ENCODE measurements around the gene YBX1. TPM values are rescaled to one million over a fixed set of nuclear protein-coding genes. Genes with fewer than 3 reads are reported as not detected.
"Not testable (repeated sequence)": the region's sequence is repeated elsewhere in the genome, so short reads cannot be mapped to it uniquely, and the experiment has no call there.

Gene YBX1
- total RNA-seq, 1 donor from 2014 or later = 424 TPM

DNA sequence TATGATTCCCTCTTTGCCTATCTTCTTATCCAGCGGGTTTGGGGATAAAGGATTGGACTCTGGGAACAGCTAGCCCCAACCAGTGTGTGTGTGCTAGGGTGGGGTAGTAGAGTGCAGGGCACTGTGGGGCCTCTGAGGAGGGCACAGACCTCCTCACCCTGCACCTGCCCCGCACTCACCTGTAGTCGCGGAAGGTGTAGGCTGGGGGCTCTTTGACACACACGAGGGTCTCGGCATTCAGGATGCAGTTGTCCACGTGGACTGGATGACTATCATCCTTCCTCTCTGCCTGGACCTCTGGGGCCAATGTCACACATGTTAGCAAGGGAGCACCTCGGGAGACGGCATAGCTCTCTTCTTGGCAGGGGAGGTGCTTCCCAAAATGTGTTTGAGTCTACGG lies 65.8 kb downstream of the YBX1 start:
- DNase-seq (ENCODE audit: low spot score) = no peak

DNA sequence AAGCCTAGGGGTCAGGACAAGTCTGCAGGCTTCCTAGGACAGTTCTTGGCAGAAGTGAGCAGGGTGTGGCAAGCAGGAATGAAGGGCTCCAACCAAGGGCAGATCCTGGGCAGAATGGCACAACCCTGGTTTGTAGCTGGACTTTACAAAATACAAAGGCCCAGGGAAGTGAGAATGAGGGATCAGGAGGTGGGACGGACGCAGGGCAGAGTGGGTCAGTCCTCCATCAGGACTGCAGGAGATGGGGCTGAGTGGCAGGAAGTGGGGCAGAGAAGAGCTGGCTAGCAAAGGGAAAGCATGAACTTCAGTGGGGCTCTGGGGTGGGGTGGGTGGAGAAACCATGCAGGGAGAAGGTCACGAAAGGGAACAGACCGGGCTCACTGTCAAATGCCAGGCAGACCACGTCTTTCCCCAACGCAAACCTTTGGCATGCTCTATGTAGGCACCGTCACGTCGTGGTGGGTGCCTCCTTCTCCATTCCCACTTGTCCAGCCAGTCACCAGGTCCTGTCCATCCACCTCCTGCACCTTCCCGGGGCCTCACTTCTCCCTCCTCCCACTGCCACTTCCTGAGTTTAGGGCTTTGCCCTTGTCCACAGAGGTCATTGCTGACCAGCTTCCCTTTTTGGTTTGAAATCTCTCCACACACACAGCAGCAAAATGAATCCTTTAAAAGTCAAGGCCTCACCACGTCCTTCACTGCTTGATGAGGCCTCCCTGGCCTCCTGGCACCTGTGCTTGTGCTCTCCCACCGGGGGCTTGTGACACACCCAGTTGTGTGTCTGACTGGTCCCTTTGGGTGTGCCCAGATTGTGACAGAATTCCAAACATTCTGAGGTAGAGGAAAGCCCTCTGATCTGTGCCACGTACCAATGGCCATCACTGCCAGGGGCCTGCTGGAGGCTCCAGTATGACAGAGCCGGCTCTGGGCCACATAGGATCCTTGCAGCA lies 66.5 kb downstream of the YBX1 start:
- no peak for DNase-seq (ENCODE audit: low spot score)

DNA sequence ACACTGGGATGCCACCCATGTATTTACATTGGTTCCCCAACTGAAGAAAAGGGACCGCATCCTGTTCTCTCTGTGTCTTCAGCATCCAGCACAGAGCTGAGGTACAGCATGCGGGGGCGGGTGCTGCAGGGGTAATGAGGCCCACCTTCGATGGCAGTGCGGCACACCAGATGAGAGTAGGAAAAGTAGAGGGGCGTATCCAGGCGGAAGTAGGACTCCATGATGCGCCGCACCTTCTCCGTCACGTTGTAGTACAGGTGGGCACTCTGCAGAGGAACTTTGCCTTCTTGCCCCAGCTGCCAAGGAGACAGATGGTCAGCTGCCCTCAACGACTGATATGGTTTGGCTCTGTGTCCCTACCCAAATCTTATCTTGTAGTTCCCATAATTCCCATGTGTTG lies 67.8 kb downstream of the YBX1 start:
- no peak for DNase-seq (ENCODE audit: low spot score)

DNA sequence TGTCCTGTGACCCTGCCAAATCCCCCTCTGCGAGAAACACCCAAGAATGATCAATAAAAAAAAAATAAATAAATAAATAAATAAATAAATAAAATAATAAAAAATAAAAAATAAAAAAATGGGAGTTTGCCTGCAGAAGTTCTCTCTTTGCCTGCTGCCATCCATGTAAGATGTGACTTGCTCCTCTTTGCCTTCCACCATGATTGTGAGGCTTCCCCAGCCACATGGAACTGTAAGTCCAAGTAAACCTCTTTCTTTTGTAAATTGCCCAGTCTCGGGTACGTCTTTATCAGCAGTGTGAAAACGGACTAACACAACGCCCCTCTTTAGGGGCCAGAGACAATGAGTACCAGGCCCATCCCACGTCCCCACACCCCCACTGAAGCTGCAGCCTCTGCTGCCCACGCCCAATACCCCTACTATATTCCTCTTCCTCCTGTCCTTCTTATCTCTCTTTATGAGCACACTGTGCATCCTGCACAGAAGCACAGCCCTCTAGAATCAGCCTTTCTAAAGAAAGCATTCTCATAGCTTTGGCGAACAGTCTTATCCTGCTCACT lies 69.4 kb downstream of the YBX1 start:
- DNase-seq (ENCODE audit: low spot score) = not testable (repeated sequence)

DNA sequence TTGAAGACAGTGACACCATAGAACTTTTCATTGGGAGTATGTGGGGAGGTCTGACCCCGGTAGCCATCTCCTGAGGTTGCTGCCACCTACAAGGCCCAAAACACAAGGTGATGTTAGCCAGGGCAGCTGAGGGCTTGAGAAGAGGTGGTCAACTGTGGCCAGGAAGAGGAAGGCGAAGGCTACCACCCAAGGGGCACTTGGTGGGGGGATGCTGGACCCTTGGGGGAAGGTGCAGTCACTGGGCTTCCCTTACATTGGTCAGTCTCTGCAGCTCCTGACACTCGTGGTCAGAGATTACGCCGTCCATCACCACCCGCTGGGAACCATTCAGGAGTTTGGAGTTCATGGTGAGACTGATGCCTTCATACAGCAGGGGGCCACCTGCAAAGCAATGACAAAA lies 70.1 kb downstream of the YBX1 start:
- no peak for DNase-seq (ENCODE audit: low spot score)

DNA sequence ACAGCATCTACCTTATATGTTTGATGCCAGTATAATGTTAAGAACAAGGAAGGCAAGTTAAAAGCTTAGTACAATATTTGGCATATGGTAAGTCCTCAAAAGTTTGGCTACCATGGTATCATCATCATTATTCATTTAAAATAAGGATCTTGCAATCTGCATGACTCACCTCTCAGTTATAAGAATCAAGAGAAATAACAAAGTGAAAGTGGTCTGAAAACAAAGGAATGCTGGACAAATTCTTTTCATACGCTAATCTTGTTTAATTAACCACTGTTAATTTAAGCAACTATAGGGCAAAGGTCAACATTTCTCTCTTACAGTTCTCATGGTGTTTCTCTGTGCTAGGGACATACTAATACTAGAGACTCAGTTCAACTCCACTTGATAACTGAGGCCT lies 70.9 kb downstream of the YBX1 start:
- no peak for DNase-seq (ENCODE audit: low spot score)

Other genes starting within 250 kb of the YBX1 start
- 2.7 TPM for gene ZMYND12, start 226.4 kb upstream of the YBX1 start, total RNA-seq
- 77.5 TPM for gene PPCS, start 225.9 kb upstream of the YBX1 start, total RNA-seq
- 8.9 TPM for gene CCDC30, start 219.1 kb upstream of the YBX1 start, total RNA-seq
- 27.8 TPM for gene PPIH, start 24.0 kb upstream of the YBX1 start, total RNA-seq
- not detected for gene CLDN19, start 57.8 kb downstream of the YBX1 start, total RNA-seq
- 22.0 TPM for gene P3H1, start 84.6 kb downstream of the YBX1 start, total RNA-seq
- 8.1 TPM for gene C1orf50, start 84.8 kb downstream of the YBX1 start, total RNA-seq
- gene TMEM269, start 102.6 kb downstream of the YBX1 start, total RNA-seq = 0.18 TPM
- gene ERMAP, start 134.7 kb downstream of the YBX1 start, total RNA-seq = 22.8 TPM
- 18.8 TPM for gene SVBP, start 135.0 kb downstream of the YBX1 start, total RNA-seq
- gene ZNF691, start 164.2 kb downstream of the YBX1 start, total RNA-seq = 8.6 TPM

Data from ureter (tissue), 1 donor.